CD8-positive, alpha-beta memory T cell (primary cell): ENCODE data around the gene DTD1. TPM values are rescaled to one million over a fixed set of nuclear protein-coding genes. Genes with fewer than 3 reads are reported as not detected.

Source experiments
- CTCF ChIA-PET: fragments of 350-600 bp; sonication (Branson Sonifier 250); formaldehyde crosslinking; loops from one replicate; lab custom pipeline; 2021; ENCODE audit warnings: antibody characterized with exemption; lab: Charles Lee
- POLR2A ChIA-PET: fragments of 350-600 bp; sonication (Branson Sonifier 250); formaldehyde crosslinking; loops from one replicate; lab custom pipeline; 2021; ENCODE audit warnings: antibody characterized with exemption; lab: Charles Lee
- DNase-seq, 5 donors: peaks; one replicate each; pipeline versions ENCODE4 v3.0.0 to v3.0.0-alpha.2; 2020 to 2022; ENCODE audit warnings: mixed read lengths in 1 of 5
- H3K27ac ChIP-seq: one replicate; pipeline ENCODE4 v1.7.0; 2013; ENCODE audit warnings: low read depth, mild to moderate bottlenecking, low read length, moderate library complexity
- H3K27me3 ChIP-seq: 2 replicates; pipeline ENCODE4 v1.7.0; 2013; ENCODE audit warnings: low read length, mild to moderate bottlenecking; ENCODE audit not compliant: insufficient read depth, poor library complexity, severe bottlenecking
- H3K36me3 ChIP-seq: 2 replicates; pipeline ENCODE4 v1.7.0; 2013; ENCODE audit warnings: mild to moderate bottlenecking, low read length, moderate library complexity; ENCODE audit not compliant: insufficient read depth
- H3K4me1 ChIP-seq: 2 replicates; pipeline ENCODE4 v1.7.0; 2013; ENCODE audit warnings: mild to moderate bottlenecking, low read length, moderate library complexity; ENCODE audit not compliant: insufficient read depth
- H3K4me3 ChIP-seq: 2 replicates; pipeline ENCODE4 v1.7.0; 2013; ENCODE audit warnings: mild to moderate bottlenecking, low read length
- H3K9me3 ChIP-seq: 2 replicates; pipeline ENCODE4 v1.7.0; 2013; ENCODE audit warnings: mild to moderate bottlenecking, low read length
- H3K27ac Mint-ChIP-seq, 8 donors: one replicate each; pipeline ENCODE4 v1.8.0; 2020 to 2021; ENCODE audit warnings: mixed read lengths in 8 of 8, mild to moderate bottlenecking in 6 of 8, inconsistent platforms in 3 of 8, moderate library complexity in 3 of 8
- H3K27me3 Mint-ChIP-seq, 2 donors: one replicate each; pipeline ENCODE4 v1.8.0; 2020 to 2021; ENCODE audit warnings: mixed read lengths in 2 of 2, mild to moderate bottlenecking in 1 of 2, moderate library complexity in 1 of 2
- H3K36me3 Mint-ChIP-seq, 3 donors: one replicate each; pipeline ENCODE4 v1.8.0; 2020 to 2021; ENCODE audit warnings: mixed read lengths in 3 of 3, inconsistent platforms in 1 of 3, mild to moderate bottlenecking in 1 of 3
- H3K4me1 Mint-ChIP-seq, 3 donors: one replicate each; pipeline ENCODE4 v1.8.0; 2020 to 2021; ENCODE audit warnings: mixed read lengths in 3 of 3, inconsistent platforms in 1 of 3, mild to moderate bottlenecking in 1 of 3
- H3K4me3 Mint-ChIP-seq, 7 donors: one replicate each; pipeline ENCODE4 v1.8.0; 2020 to 2021; ENCODE audit warnings: mixed read lengths in 7 of 7, mild to moderate bottlenecking in 6 of 7, moderate library complexity in 4 of 7, inconsistent platforms in 2 of 7
- H3K9me3 Mint-ChIP-seq, 5 donors: one replicate each; pipeline ENCODE4 v1.8.0; 2020 to 2022; ENCODE audit warnings: mixed read lengths in 5 of 5, mild to moderate bottlenecking in 3 of 5, moderate library complexity in 2 of 5, inconsistent platforms in 1 of 5
- polyA plus RNA-seq: library from polyadenylated mRNA; unstranded; fragments of 300-500 nt; fragmentation: Illumina TruSeq; gene quantifications from one replicate; pipeline ENCODE4 v1.2.3, GENCODE V29; 2021
- total RNA-seq, 2 experiments: library from RNA; stranded (reverse); gene quantifications; one replicate each; pipeline ENCODE4 v1.2.3, GENCODE V29; 2021

The DTD1 gene
- total and polyA plus RNA-seq, 3 experiments from 2014 or later, result 59.6 to 60.8 (median 60.2) TPM

GRCh38 chr20:18793625-18794427, 206.0 kb downstream of the DTD1 start:
- Mint-ChIP-seq H3K27me3 (peaks cover 6 to 34% of the 10 kb centered on the region in 2 donors), H3K36me3 (peaks cover 0 to 14% (median 4%) of the 10 kb centered on the region in 3 donors), H3K9me3 (peaks cover 0 to 6% (median 0%) of the 10 kb centered on the region in 5 donors), H3K4me3 (peak overlapping the region; percentile 93 to 98 (median 96)), H3K27ac (peak overlapping the region; percentile 98 to 100 (median 99)), H3K4me1 (peaks cover 8 to 20% (median 20%) of the 10 kb centered on the region in 3 donors)
- H3K27ac ChIP-seq, result peak overlapping the region; percentile 90
- peak; percentile 79 to 94 (median 85) for DNase-seq
- peaks cover 12% of the 10 kb centered on the region for H3K4me1 ChIP-seq
- ChIA-PET POLR2A (interaction anchor here (0.7 to 1.1 kb wide), 3 partner anchors 227 to 506 kb away, joined by 3 to 6 read pairs (median 5); partner anchors contain the start of genes DZANK1, POLR3F and ZNF133), CTCF (interaction anchor here (0.9 to 1.6 kb wide), 6 partner anchors 19 to 288 kb away, joined by 3 to 4 read pairs (median 3); no protein-coding TSS in a partner anchor)
- H3K9me3 ChIP-seq, result no peaks in the 10 kb centered on the region
- no peaks in the 10 kb centered on the region for H3K36me3 ChIP-seq
- H3K4me3 ChIP-seq, result peak overlapping the region; percentile 80
- no peaks in the 10 kb centered on the region for H3K27me3 ChIP-seq

GRCh38 chr20:18794428-18794787, 206.6 kb downstream of the DTD1 start:
- POLR2A ChIA-PET, result interaction anchor here (0.7 kb wide), 1 partner anchor 327 kb away, joined by 5 read pairs; the partner anchor contains the start of genes DZANK1 and POLR3F
- no peaks in the 10 kb centered on the region for H3K9me3 ChIP-seq
- peak overlapping the region; percentile 80 for H3K4me3 ChIP-seq
- Mint-ChIP-seq H3K36me3 (peaks cover 0 to 20% (median 4%) of the 10 kb centered on the region in 3 donors), H3K27ac (peak overlapping the region; percentile 98 to 100 (median 99)), H3K4me1 (peaks cover 8 to 20% (median 20%) of the 10 kb centered on the region in 3 donors), H3K9me3 (peaks cover 0 to 6% (median 0%) of the 10 kb centered on the region in 5 donors), H3K27me3 (peaks cover 6 to 38% of the 10 kb centered on the region in 2 donors), H3K4me3 (peak overlapping the region; percentile 93 to 98 (median 96))
- peaks cover 12% of the 10 kb centered on the region for H3K4me1 ChIP-seq
- DNase-seq, result no peak
- H3K36me3 ChIP-seq, result no peaks in the 10 kb centered on the region
- CTCF ChIA-PET, result interaction anchor here (0.9 to 1.6 kb wide), 6 partner anchors 19 to 289 kb away, joined by 3 to 4 read pairs (median 3); no protein-coding TSS in a partner anchor
- no peaks in the 10 kb centered on the region for H3K27me3 ChIP-seq
- H3K27ac ChIP-seq, result peak overlapping the region; percentile 90

GRCh38 chr20:18795366-18795765, 207.5 kb downstream of the DTD1 start:
- peaks cover 0 to 6% (median 0%) of the 10 kb centered on the region in 5 donors for H3K9me3 Mint-ChIP-seq
- H3K27ac Mint-ChIP-seq, result peak overlapping the region in 5 of 8 donors; percentile 98 to 100 (median 99)
- H3K27me3 Mint-ChIP-seq, result peaks cover 6 to 34% of the 10 kb centered on the region in 2 donors
- Histone ChIP-seq H3K9me3 (no peaks in the 10 kb centered on the region), H3K27me3 (no peaks in the 10 kb centered on the region), H3K36me3 (no peaks in the 10 kb centered on the region), H3K4me3 (no peak overlapping the region), H3K27ac (no peak overlapping the region), H3K4me1 (peaks cover 12% of the 10 kb centered on the region)
- CTCF ChIA-PET, result no interaction called here
- H3K4me3 Mint-ChIP-seq, result peak overlapping the region in 6 of 7 donors; percentile 8 to 96 (median 94)
- peaks cover 8 to 20% (median 20%) of the 10 kb centered on the region in 3 donors for H3K4me1 Mint-ChIP-seq
- peaks cover 0 to 22% (median 4%) of the 10 kb centered on the region in 3 donors for H3K36me3 Mint-ChIP-seq
- no peak for DNase-seq
- POLR2A ChIA-PET, result no interaction called here

- Histone ChIP-seq H3K27me3 (no peaks in the 10 kb centered on the region), H3K4me3 (no peak overlapping the region), H3K4me1 (peaks cover 12% of the 10 kb centered on the region), H3K9me3 (no peaks in the 10 kb centered on the region), H3K27ac (no peak overlapping the region), H3K36me3 (no peaks in the 10 kb centered on the region)
- ChIA-PET POLR2A (no interaction called here), CTCF (no interaction called here)
- Mint-ChIP-seq H3K9me3 (peaks cover 0 to 6% (median 0%) of the 10 kb centered on the region in 5 donors), H3K27me3 (peaks cover 6 to 28% of the 10 kb centered on the region in 2 donors), H3K4me1 (peaks cover 8 to 20% (median 20%) of the 10 kb centered on the region in 3 donors), H3K27ac (peak overlapping the region in 1 of 8 donors; percentile 5), H3K4me3 (peak overlapping the region in 1 of 7 donors; percentile 19), H3K36me3 (peaks cover 0 to 22% (median 4%) of the 10 kb centered on the region in 3 donors)
- no peak for DNase-seq
Measured at GRCh38 chr20:18796282-18796833, 208.5 kb downstream of the DTD1 start.

GRCh38 chr20:18801516-18801915, 213.7 kb downstream of the DTD1 start:
- ChIA-PET CTCF (no interaction called here), POLR2A (no interaction called here)
- peaks cover 3 to 35% of the 10 kb centered on the region in 2 donors for H3K27me3 Mint-ChIP-seq

GRCh38 chr20:18802012-18802634, 214.3 kb downstream of the DTD1 start:
- peaks cover 4 to 35% of the 10 kb centered on the region in 2 donors for H3K27me3 Mint-ChIP-seq
- DNase-seq, result no peak
- H3K4me3 Mint-ChIP-seq, result no peak overlapping the region
- H3K4me1 ChIP-seq, result peaks cover 18% of the 10 kb centered on the region
- peaks cover 2 to 6% (median 4%) of the 10 kb centered on the region in 3 donors for H3K4me1 Mint-ChIP-seq
- H3K27ac Mint-ChIP-seq, result no peak overlapping the region
- CTCF ChIA-PET, result no interaction called here
- no peak overlapping the region for H3K27ac ChIP-seq
- no peaks in the 10 kb centered on the region for H3K27me3 ChIP-seq
- no peak overlapping the region for H3K4me3 ChIP-seq
- H3K9me3 ChIP-seq, result no peaks in the 10 kb centered on the region
- H3K36me3 Mint-ChIP-seq, result peaks cover 0 to 19% (median 0%) of the 10 kb centered on the region in 3 donors
- POLR2A ChIA-PET, result no interaction called here
- H3K9me3 Mint-ChIP-seq, result no peaks in the 10 kb centered on the region
- H3K36me3 ChIP-seq, result no peaks in the 10 kb centered on the region

More at GRCh38 chr20:18801516-18801915, 213.7 kb downstream of the DTD1 start:
- Histone ChIP-seq H3K4me1 (peaks cover 16% of the 10 kb centered on the region), H3K27ac (no peak overlapping the region), H3K9me3 (no peaks in the 10 kb centered on the region), H3K36me3 (no peaks in the 10 kb centered on the region), H3K4me3 (no peak overlapping the region), H3K27me3 (no peaks in the 10 kb centered on the region)
- Mint-ChIP-seq H3K4me3 (no peak overlapping the region), H3K9me3 (peaks cover 0 to under 1% (median 0%) of the 10 kb centered on the region in 5 donors), H3K27ac (no peak overlapping the region), H3K4me1 (peaks cover 2 to 6% (median 4%) of the 10 kb centered on the region in 3 donors), H3K36me3 (peaks cover 0 to 19% (median 0%) of the 10 kb centered on the region in 3 donors)
- DNase-seq, result no peak

GRCh38 chr20:18805881-18806280, 218.0 kb downstream of the DTD1 start:
- Mint-ChIP-seq H3K9me3 (no peaks in the 10 kb centered on the region), H3K27ac (peak overlapping the region in 2 of 8 donors; percentile 5 to 12), H3K27me3 (peaks cover 1 to 35% of the 10 kb centered on the region in 2 donors), H3K4me3 (no peak overlapping the region), H3K4me1 (peaks cover 2 to 6% (median 4%) of the 10 kb centered on the region in 3 donors), H3K36me3 (peaks cover 0 to 5% (median 0%) of the 10 kb centered on the region in 3 donors)
- H3K27me3 ChIP-seq, result no peaks in the 10 kb centered on the region
- H3K27ac ChIP-seq, result no peak overlapping the region
- ChIA-PET CTCF (no interaction called here), POLR2A (no interaction called here)
- DNase-seq, result peak in 1 of 5 donors; percentile 50
- no peaks in the 10 kb centered on the region for H3K36me3 ChIP-seq
- H3K4me1 ChIP-seq, result peaks cover 18% of the 10 kb centered on the region
- no peak overlapping the region for H3K4me3 ChIP-seq
- H3K9me3 ChIP-seq, result no peaks in the 10 kb centered on the region
